HFFc6 (cell line): ENCODE results near the gene TMEM243. TPM values are rescaled to one million over a fixed set of nuclear protein-coding genes. Genes with fewer than 3 reads are reported as not detected.

Source experiments
- DNase-seq: peaks from one replicate; pipeline ENCODE4 v3.0.0-alpha.2; 2018
- H3K27ac Mint-ChIP-seq: 2 replicates; pipeline ENCODE4 v1.8.0; 2020; ENCODE audit warnings: mild to moderate bottlenecking, mixed read lengths
- H3K27me3 Mint-ChIP-seq: 2 replicates; pipeline ENCODE4 v1.8.0; 2021; ENCODE audit warnings: mild to moderate bottlenecking, moderate library complexity, mixed read lengths; ENCODE audit not compliant: insufficient read depth
- H3K36me3 Mint-ChIP-seq: 2 replicates; pipeline ENCODE4 v1.8.0; 2021; ENCODE audit warnings: low read depth, mixed read lengths
- H3K4me1 Mint-ChIP-seq: 2 replicates; pipeline ENCODE4 v1.8.0; 2020; ENCODE audit warnings: low read depth, mixed read lengths
- H3K4me3 Mint-ChIP-seq: 2 replicates; pipeline ENCODE4 v1.8.0; 2020; ENCODE audit warnings: mild to moderate bottlenecking, moderate library complexity, mixed read lengths
- H3K9me3 Mint-ChIP-seq: 2 replicates; pipeline ENCODE4 v1.8.0; 2020; ENCODE audit warnings: mild to moderate bottlenecking, mixed read lengths
- CTCF ChIP-seq: fragments of 200-600 bp; sonication (generic); IDR thresholded peaks from 2 replicates; pipeline ENCODE4 v1.5.0; 2021; ENCODE audit warnings: antibody characterized with exemption, mild to moderate bottlenecking
- total RNA-seq, 6 experiments: library from RNA; stranded (reverse); fragmentation: NEBNext Ultra II Directional; extraction: Animal tissue kit (Norgen Biotek cat#: 25700); gene quantifications; 2 replicates in 1 of 6; 3 replicates in 5 of 6; pipeline ENCODE4 v1.2.3, GENCODE V29; 2021

The TMEM243 gene
- total RNA-seq, 6 experiments from 2014 or later: 16.3 to 20.9 (median 17.2) TPM

- Mint-ChIP-seq H3K4me3 (peak overlapping the region; percentile 97), H3K27ac (peak overlapping the region; percentile 98), H3K27me3 (0 out of 2 replicates have a peak, but pooled peaks cover 2% of the 10 kb centered on the region), H3K36me3 (peaks cover 20% of the 10 kb centered on the region), H3K4me1 (peaks cover 54% of the 10 kb centered on the region), H3K9me3 (no peaks in the 10 kb centered on the region)
- no peak for TF ChIP-seq CTCF
- DNase-seq: peak; percentile 5
These were observed 66.5 kb downstream of the TMEM243 start for GRCh38 chr7:87152897-87153641.

- no peak for TF ChIP-seq CTCF
- H3K4me3 Mint-ChIP-seq: peak within 1 kb of the TSS; percentile 97
- peak; percentile 96 for DNase-seq
These were observed 67.2 kb downstream of the TMEM243 start, which contains the start of gene DMTF1 for GRCh38 chr7:87152112-87152896. DMTF1 (plus strand) TSS chr7:87152453; CDS start chr7:87164942, 12,489 bp downstream.

GRCh38 chr7:87151729-87152111, 67.8 kb downstream of the TMEM243 start:
- H3K4me3 Mint-ChIP-seq: peak overlapping the region; percentile 97
- H3K4me1 Mint-ChIP-seq: peaks cover 41% of the 10 kb centered on the region
- peak overlapping the region; percentile 98 for H3K27ac Mint-ChIP-seq
- H3K9me3 Mint-ChIP-seq: no peaks in the 10 kb centered on the region
- no peak for TF ChIP-seq CTCF
- H3K36me3 Mint-ChIP-seq: peaks cover 20% of the 10 kb centered on the region
- DNase-seq: no peak
- 0 out of 2 replicates have a peak, but pooled peaks cover 2% of the 10 kb centered on the region for H3K27me3 Mint-ChIP-seq

More at GRCh38 chr7:87152112-87152896, 67.2 kb downstream of the TMEM243 start, which contains the start of gene DMTF1:
- Mint-ChIP-seq H3K27me3 (0 out of 2 replicates have a peak, but pooled peaks cover 2% of the 10 kb centered on the region), H3K36me3 (peaks cover 20% of the 10 kb centered on the region), H3K4me1 (peaks cover 47% of the 10 kb centered on the region), H3K27ac (peak within 1 kb of the TSS; percentile 98), H3K9me3 (no peaks in the 10 kb centered on the region)

- no peaks in the 10 kb centered on the region for H3K9me3 Mint-ChIP-seq
- H3K4me3 Mint-ChIP-seq: peak overlapping the region; percentile 97
- H3K4me1 Mint-ChIP-seq: peaks cover 35% of the 10 kb centered on the region
- H3K27me3 Mint-ChIP-seq: 0 out of 2 replicates have a peak, but pooled peaks cover 2% of the 10 kb centered on the region
- peak overlapping the region; percentile 98 for H3K27ac Mint-ChIP-seq
- DNase-seq: no peak
- no peak for TF ChIP-seq CTCF
- H3K36me3 Mint-ChIP-seq: peaks cover 20% of the 10 kb centered on the region
These were observed 68.4 kb downstream of the TMEM243 start for GRCh38 chr7:87151002-87151728.

GRCh38 chr7:87148332-87148955, 71.1 kb downstream of the TMEM243 start:
- Mint-ChIP-seq H3K36me3 (peaks cover 7% of the 10 kb centered on the region), H3K4me1 (peaks cover 14% of the 10 kb centered on the region), H3K4me3 (no peak overlapping the region), H3K27me3 (peaks cover 4% of the 10 kb centered on the region; the same call in 1 of the 2 replicates), H3K27ac (no peak overlapping the region), H3K9me3 (no peaks in the 10 kb centered on the region)
- peak; percentile 37 for DNase-seq
- TF ChIP-seq CTCF: peak; percentile 76
